LHCN-M2 (cell line): ENCODE measurements around the gene ATP6V1G1. TPM values are rescaled to one million over a fixed set of nuclear protein-coding genes. Genes with fewer than 3 reads are reported as not detected.
A peak's percentile ranks its signal among the peaks of the same experiment; 100 is the strongest.
"Not testable (repeated sequence)": the region's sequence is repeated elsewhere in the genome, so short reads cannot be mapped to it uniquely, and the experiment has no call there.

Experiments
- DNase-seq: peaks from one replicate; pipeline ENCODE4 v3.0.0-alpha.2; 2012; ENCODE audit warnings: low read depth
- polyA plus RNA-seq: library from polyadenylated mRNA; unstranded; fragments of >200 nt; gene quantifications from one replicate; pipeline ENCODE4 v1.2.1, GENCODE V29; 2012; ENCODE audit warnings: missing spikeins
- total RNA-seq: library from RNA; depleted of rRNA; stranded (reverse); fragments of >200 nt; gene quantifications from 2 replicates; pipeline ENCODE4 v1.2.3, GENCODE V29; 2014; rRNA removed

Gene ATP6V1G1
- total RNA-seq, result 117 and 126 TPM in 2 replicates
- 104 TPM for polyA plus RNA-seq

- DNase-seq, result peak; percentile 99
These were observed at the start of gene ATP6V1G1 for GRCh38 chr9:114587345-114588202. ATP6V1G1 (plus strand) TSS chr9:114587769; CDS start chr9:114587839, 70 bp downstream.

- DNase-seq, result no peak
These were observed 49.3 kb upstream of the ATP6V1G1 start for GRCh38 chr9:114538241-114538640.

- no peak for DNase-seq
These were observed 47.7 kb upstream of the ATP6V1G1 start for GRCh38 chr9:114539701-114540380.

GRCh38 chr9:114545055-114545454, 42.5 kb upstream of the ATP6V1G1 start:
- DNase-seq, result no peak

- no peak for DNase-seq
These were observed 40.7 kb upstream of the ATP6V1G1 start for GRCh38 chr9:114546851-114547250.

GRCh38 chr9:114549697-114550330, 37.8 kb upstream of the ATP6V1G1 start:
- DNase-seq, result no peak

- peak; percentile 98 for DNase-seq
These were observed 35.6 kb upstream of the ATP6V1G1 start for GRCh38 chr9:114551750-114552685.

GRCh38 chr9:114552706-114553105, 34.9 kb upstream of the ATP6V1G1 start:
- no peak for DNase-seq

GRCh38 chr9:114553202-114553601, 34.4 kb upstream of the ATP6V1G1 start:
- no peak for DNase-seq

- DNase-seq, result no peak
These were observed 31.9 kb upstream of the ATP6V1G1 start for GRCh38 chr9:114555696-114556095.

- DNase-seq, result no peak
These were observed 29.4 kb upstream of the ATP6V1G1 start for GRCh38 chr9:114558027-114558675.

- no peak for DNase-seq
These were observed 27.6 kb upstream of the ATP6V1G1 start for GRCh38 chr9:114559830-114560513.

- no peak for DNase-seq
These were observed 26.6 kb upstream of the ATP6V1G1 start for GRCh38 chr9:114560956-114561355.

GRCh38 chr9:114561771-114562170, 25.8 kb upstream of the ATP6V1G1 start:
- no peak for DNase-seq

- no peak for DNase-seq
These were observed 22.4 kb upstream of the ATP6V1G1 start for GRCh38 chr9:114565204-114565603.

GRCh38 chr9:114570742-114571141, 16.8 kb upstream of the ATP6V1G1 start:
- no peak for DNase-seq

- no peak for DNase-seq
These were observed 16.2 kb upstream of the ATP6V1G1 start for GRCh38 chr9:114571391-114571790.

- DNase-seq, result no peak
These were observed 15.4 kb upstream of the ATP6V1G1 start for GRCh38 chr9:114572199-114572598.

- DNase-seq, result no peak
These were observed 13.1 kb upstream of the ATP6V1G1 start for GRCh38 chr9:114574438-114574837.

- DNase-seq, result not testable (repeated sequence)
These were observed 10.8 kb upstream of the ATP6V1G1 start for GRCh38 chr9:114576779-114577178.
